Suprapubic skin (tissue), 4 donors: ENCODE results near the gene DES. TPM values are rescaled to one million over a fixed set of nuclear protein-coding genes. Genes with fewer than 3 reads are reported as not detected.

Experiments used
- DNase-seq, 2 donors: peaks; one replicate each; pipeline ENCODE4 v3.0.0-alpha.2; 2019; ENCODE audit warnings: low spot score in 2 of 2
- H3K27ac ChIP-seq: fragments of 200-600 bp; sonication (generic); one replicate; pipeline ENCODE4 v1.5.1; 2019
- H3K27me3 ChIP-seq: fragments of 200-600 bp; sonication (generic); one replicate; pipeline ENCODE4 v1.5.1; 2019
- H3K36me3 ChIP-seq: fragments of 200-600 bp; sonication (generic); one replicate; pipeline ENCODE4 v1.5.1; 2019
- H3K4me1 ChIP-seq: fragments of 200-600 bp; sonication (generic); one replicate; pipeline ENCODE4 v1.5.1; 2019
- H3K4me3 ChIP-seq: fragments of 200-600 bp; sonication (generic); one replicate; pipeline ENCODE4 v1.5.1; 2019; ENCODE audit warnings: mild to moderate bottlenecking
- H3K9me3 ChIP-seq: fragments of 200-600 bp; sonication (generic); one replicate; pipeline ENCODE4 v1.5.1; 2019
- CTCF ChIP-seq, 2 donors: fragments of 200-600 bp in 1 of 2; fragments of 450-650 bp in 1 of 2; sonication (generic) in 1 of 2; IDR thresholded peaks; one replicate each; pipeline ENCODE4 v1.5.1; 2016 to 2019; ENCODE audit warnings: antibody characterized with exemption in 2 of 2, mild to moderate bottlenecking in 1 of 2, moderate library complexity in 1 of 2
- EP300 ChIP-seq: sonication (generic); formaldehyde crosslinking; IDR thresholded peaks from one replicate; pipeline ENCODE4 v1.6.1; 2017; ENCODE audit warnings: antibody characterized with exemption
- POLR2A ChIP-seq, 2 donors: fragments of 450-650 bp; IDR thresholded peaks; one replicate each; pipeline ENCODE4 v1.6.1; 2017; ENCODE audit warnings: antibody characterized with exemption in 2 of 2, mild to moderate bottlenecking in 2 of 2, moderate library complexity in 2 of 2
- POLR2AphosphoS5 ChIP-seq, 3 donors: sonication (generic); formaldehyde crosslinking; IDR thresholded peaks; one replicate each; pipeline ENCODE4 v1.6.1; 2017; ENCODE audit warnings: antibody characterized with exemption in 3 of 3
- WGBS: methylation state at CpG from one replicate; pipeline ENCODE4 v1.1.5; 2018; 5-methylcytosine and 5-hydroxymethylcytosine counted together
- total RNA-seq, 4 donors: library from RNA; depleted of rRNA; stranded (reverse); fragments of >200 nt; gene quantifications; one replicate each; pipeline ENCODE4 v1.1.0, GENCODE V29; 2016

The DES gene
- total RNA-seq, 4 donors from 2014 or later, result 11.4 to 100 (median 35.6) TPM

- Histone ChIP-seq H3K36me3 (no peaks in the 10 kb centered on the region), H3K9me3 (no peaks in the 10 kb centered on the region), H3K4me1 (peaks cover 12% of the 10 kb centered on the region), H3K27ac (no peak overlapping the region), H3K4me3 (no peak overlapping the region), H3K27me3 (peaks cover 13% of the 10 kb centered on the region)
- DNase-seq, result no peak
- WGBS, result 86% methylated on average over 8 of the region's 8 CpGs
- no peak for TF ChIP-seq CTCF (IDR thresholded peaks at IDR 0.05)
- no peak for TF ChIP-seq POLR2A (IDR thresholded peaks at IDR 0.05)
- no peak for TF ChIP-seq EP300
- TF ChIP-seq POLR2AphosphoS5 (IDR thresholded peaks at IDR 0.05), result no peak
These were observed 40.8 kb downstream of the DES start for GRCh38 chr2:219458996-219459395.

- TF ChIP-seq EP300 (no peak), CTCF (IDR thresholded peaks at IDR 0.05) (peak; percentile 40 to 89)
These were observed 41.5 kb downstream of the DES start for GRCh38 chr2:219459460-219460311.

GRCh38 chr2:219460424-219460926 lies 42.3 kb downstream of the DES start:
- 60% methylated on average over 2 of the region's 18 CpGs for WGBS
- no peak for DNase-seq
- H3K27ac ChIP-seq, result no peak overlapping the region

More at GRCh38 chr2:219459460-219460311, 41.5 kb downstream of the DES start:
- DNase-seq, result no peak
- H3K27me3 ChIP-seq, result peaks cover 13% of the 10 kb centered on the region
- no peak overlapping the region for H3K4me3 ChIP-seq
- H3K9me3 ChIP-seq, result no peaks in the 10 kb centered on the region
- H3K36me3 ChIP-seq, result no peaks in the 10 kb centered on the region
- H3K27ac ChIP-seq, result peak overlapping the region; percentile 24
- H3K4me1 ChIP-seq, result peaks cover 10% of the 10 kb centered on the region
- WGBS, result 67% methylated on average over 9 of the region's 14 CpGs

DNA sequence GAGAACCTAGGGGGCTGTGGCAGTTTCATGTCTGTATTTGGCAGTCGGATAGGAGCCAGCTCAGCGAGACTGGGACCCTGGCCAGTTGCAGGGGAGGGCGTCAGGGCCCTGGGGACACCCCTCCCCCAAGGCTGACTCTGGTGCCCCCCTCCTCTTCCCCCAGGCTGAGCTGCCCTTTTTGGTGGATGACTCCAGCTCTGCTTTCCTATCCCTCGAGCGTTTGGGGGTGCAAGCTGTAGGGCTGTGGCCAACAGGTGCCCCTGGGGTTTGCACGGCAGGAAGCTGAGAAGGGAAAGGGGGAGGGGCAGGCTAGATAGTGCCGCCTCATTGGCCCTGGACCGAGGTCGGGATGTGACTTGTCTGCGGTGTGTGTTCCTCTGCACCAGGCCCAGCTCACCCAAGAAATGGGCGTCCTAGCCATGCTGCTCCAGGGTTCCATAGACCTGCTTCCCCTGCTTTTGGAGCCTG lies 42.9 kb downstream of the DES start:
- Histone ChIP-seq H3K36me3 (no peaks in the 10 kb centered on the region), H3K4me1 (peaks cover 10% of the 10 kb centered on the region), H3K9me3 (no peaks in the 10 kb centered on the region), H3K27ac (no peak overlapping the region), H3K4me3 (no peak overlapping the region), H3K27me3 (peaks cover 13% of the 10 kb centered on the region)
- no peak for DNase-seq
- no CpG with 5 or more reads among the region's 11 CpGs for WGBS
- TF ChIP-seq CTCF (IDR thresholded peaks at IDR 0.05) (no peak), POLR2AphosphoS5 (IDR thresholded peaks at IDR 0.05) (no peak), EP300 (no peak), POLR2A (IDR thresholded peaks at IDR 0.05) (no peak)

More at GRCh38 chr2:219460424-219460926, 42.3 kb downstream of the DES start:
- no peak for TF ChIP-seq POLR2A (IDR thresholded peaks at IDR 0.05)
- TF ChIP-seq POLR2AphosphoS5 (IDR thresholded peaks at IDR 0.05), result no peak
- TF ChIP-seq CTCF (IDR thresholded peaks at IDR 0.05), result no peak
- TF ChIP-seq EP300, result no peak
- Histone ChIP-seq H3K4me1 (peaks cover 10% of the 10 kb centered on the region), H3K9me3 (no peaks in the 10 kb centered on the region), H3K27me3 (peaks cover 13% of the 10 kb centered on the region), H3K36me3 (no peaks in the 10 kb centered on the region), H3K4me3 (no peak overlapping the region)

DNA sequence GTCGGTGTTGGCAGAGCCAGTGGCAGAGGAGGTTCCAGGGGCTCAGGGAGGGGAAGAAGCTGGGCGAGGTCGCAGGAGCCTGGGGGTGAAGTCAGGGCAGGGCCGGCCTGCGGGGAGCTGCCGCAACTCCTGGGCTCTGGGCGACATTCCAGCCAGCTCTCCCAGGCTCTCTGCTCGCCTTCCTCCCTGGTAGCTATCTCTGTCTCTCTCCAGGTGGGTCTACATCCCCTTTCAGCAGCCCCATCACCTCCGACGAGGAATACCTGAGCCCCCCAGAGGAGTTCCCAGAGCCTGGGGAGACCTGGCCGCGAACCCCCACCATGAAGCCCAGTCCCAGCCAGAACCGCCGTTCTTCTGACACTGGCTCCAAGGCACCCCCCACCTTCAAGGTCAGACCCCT lies 43.5 kb downstream of the DES start:
- H3K4me1 ChIP-seq, result peaks cover 10% of the 10 kb centered on the region
- WGBS, result 82% methylated on average over 8 of the region's 14 CpGs

More for the DNA sequence above, 43.5 kb downstream of the DES start:
- no peaks in the 10 kb centered on the region for H3K9me3 ChIP-seq
- H3K27ac ChIP-seq, result no peak overlapping the region
- DNase-seq, result no peak
- H3K27me3 ChIP-seq, result peaks cover 13% of the 10 kb centered on the region
- no peak overlapping the region for H3K4me3 ChIP-seq
- no peaks in the 10 kb centered on the region for H3K36me3 ChIP-seq
- TF ChIP-seq POLR2A (IDR thresholded peaks at IDR 0.05) (no peak), POLR2AphosphoS5 (IDR thresholded peaks at IDR 0.05) (no peak), EP300 (no peak), CTCF (IDR thresholded peaks at IDR 0.05) (no peak)
